ENCODE results near the gene NOL3. TPM values are rescaled to one million over a fixed set of nuclear protein-coding genes. Genes with fewer than 3 reads are reported as not detected.

Gene NOL3
- total and polyA plus RNA-seq, 2 donors (not counting 3 experiments of a cell fraction or from before 2014, with no cell fraction given) = 16.0 to 19.4 TPM

- DNase-seq (ENCODE audit: low read depth, low spot score) (peak; percentile 88), FAIRE-seq (peak; percentile 95)
- Histone ChIP-seq H3K36me3 (ENCODE audit: control insufficient read depth in 2 of 2, extremely low read depth in 1 of 2, insufficient read depth in 2 of 2, low read length in 2 of 2) (peaks cover 14 to 27% of the 10 kb centered on the region in 2 experiments), H3K27ac (ENCODE audit: insufficient read depth, low read depth, low read length) (peak within 1 kb of the TSS; percentile 88), H3K4me1 (ENCODE audit: control insufficient read depth, extremely low read depth, insufficient read depth, low read length) (peaks cover 36% of the 10 kb centered on the region), H4K20me1 (replicated peaks; ENCODE audit: control insufficient read depth, extremely low read depth, insufficient read depth, low read length) (no peaks in the 10 kb centered on the region), H2AFZ (ENCODE audit: low read depth, low read length) (peak within 1 kb of the TSS; percentile 19), H3K79me2 (ENCODE audit: control insufficient read depth, insufficient read depth, low read length) (peaks cover 46% of the 10 kb centered on the region), H3K27me3 (ENCODE audit: control insufficient read depth in 2 of 2, insufficient read depth in 2 of 2, low read length in 2 of 2) (no peaks in the 10 kb centered on the region), H3K9me3 (replicated peaks; ENCODE audit: control insufficient read depth, insufficient read depth, low read length) (no peaks in the 10 kb centered on the region), H3K9me1 (replicated peaks; ENCODE audit: control insufficient read depth, extremely low read depth, insufficient read depth, low read length) (no peaks in the 10 kb centered on the region), H3K4me3 (replicated peaks in 1 of 3; ENCODE audit: insufficient read depth in 1 of 3, low read depth in 1 of 3, low read length in 3 of 3) (peak within 1 kb of the TSS; percentile 54 to 83 (median 57)), H3K4me2 (ENCODE audit: insufficient read depth, low read length) (peak within 1 kb of the TSS; percentile 69), H3K9ac (replicated peaks; ENCODE audit: extremely low read depth, insufficient read depth, low read length) (peak within 1 kb of the TSS; percentile 91)
- no peak for TF ChIP-seq EZH2 (IDR thresholded peaks at IDR 0.05; ENCODE audit: borderline replicate concordance, low read depth, low read length, severe bottlenecking)
- peak; percentile 22 for TF ChIP-seq MYC (IDR thresholded peaks at IDR 0.05; ENCODE audit: low read depth, low read length)
- TF ChIP-seq JUN (IDR thresholded peaks at IDR 0.05; ENCODE audit: borderline replicate concordance, insufficient read depth, insufficient read length, low read depth) = no peak
- TF ChIP-seq POLR2AphosphoS5 (IDR thresholded peaks at IDR 0.05; ENCODE audit: insufficient read depth, low read depth, low read length) = peak; percentile 93
- TF ChIP-seq POLR2A (IDR thresholded peaks at IDR 0.05; ENCODE audit: low read depth, low read length) = peak; percentile 93
- no peak for TF ChIP-seq GATA2 (IDR thresholded peaks at IDR 0.05; ENCODE audit: insufficient read depth, insufficient read length, low read depth, low read length)
- dilution Hi-C loops (cut with MboI; ENCODE audit: extremely low pct_ligation_motif_present, low sequenced_read_pairs) (no loop called here), intact Hi-C loops (cut with micrococcal nuclease) (loop anchor here (1.0 to 10.0 kb wide), 3 partner anchors 8 to 203 kb away; partner anchors contain the start of genes TMEM208 and TPPP3)
- POLR2A ChIA-PET = interaction anchor here (1.0 kb wide), 1 partner anchor 52 kb away, joined by 3 read pairs; no protein-coding TSS in a partner anchor
- CTCF ChIA-PET = interaction anchor here (1.1 to 1.5 kb wide), 4 partner anchors 10 to 208 kb away, joined by 3 to 6 read pairs (median 4); no protein-coding TSS in a partner anchor
- TSS peak; percentile 36 for BruUV-seq (replicated peaks)
Observed at GRCh38 chr16:67191995-67192681, 21.8 kb downstream of the NOL3 start, which contains the start of gene E2F4. TSS of gene E2F4 (plus strand) at chr16:67192155. CDS start at chr16:67192228, 73 bp downstream.
